ENCODE results near the gene CYBRD1.
A peak's percentile ranks its signal among the peaks of the same experiment; 100 is the strongest.

Gene CYBRD1

GRCh38 chr2:171557363-171557762, 35.1 kb downstream of the CYBRD1 start:
- DNase-seq = no peak

- DNase-seq = no peak
Measured at GRCh38 chr2:171563301-171563700, 41.0 kb downstream of the CYBRD1 start.

GRCh38 chr2:171564463-171564862, 42.2 kb downstream of the CYBRD1 start:
- no peak for DNase-seq

- DNase-seq = no peak
Measured at GRCh38 chr2:171566057-171566456, 43.8 kb downstream of the CYBRD1 start.

- no peak for DNase-seq
Measured at GRCh38 chr2:171566753-171567152, 44.5 kb downstream of the CYBRD1 start.

- no peak for DNase-seq
Measured at GRCh38 chr2:171568089-171568488, 45.8 kb downstream of the CYBRD1 start.

- DNase-seq = no peak
Measured at GRCh38 chr2:171571721-171572120, 49.4 kb downstream of the CYBRD1 start.

GRCh38 chr2:171574149-171574795, 52.0 kb downstream of the CYBRD1 start:
- DNase-seq = peak; percentile 88

GRCh38 chr2:171575606-171576005, 53.3 kb downstream of the CYBRD1 start:
- DNase-seq = no peak

GRCh38 chr2:171578127-171578803, 56.0 kb downstream of the CYBRD1 start:
- no peak for DNase-seq

GRCh38 chr2:171579481-171579880, 57.2 kb downstream of the CYBRD1 start:
- no peak for DNase-seq

GRCh38 chr2:171583566-171583965, 61.3 kb downstream of the CYBRD1 start:
- DNase-seq = no peak

- no peak for DNase-seq
Measured at GRCh38 chr2:171584001-171584400, 61.7 kb downstream of the CYBRD1 start.

- no peak for DNase-seq
Measured at GRCh38 chr2:171587132-171587531, 64.9 kb downstream of the CYBRD1 start.

GRCh38 chr2:171587567-171587966, 65.3 kb downstream of the CYBRD1 start:
- DNase-seq = no peak

GRCh38 chr2:171590116-171590515, 67.8 kb downstream of the CYBRD1 start:
- DNase-seq = no peak

- DNase-seq = no peak
Measured at GRCh38 chr2:171592036-171592555, 69.8 kb downstream of the CYBRD1 start.

- DNase-seq = no peak
Measured at GRCh38 chr2:171595456-171595855, 73.2 kb downstream of the CYBRD1 start.

- DNase-seq = no peak
Measured at GRCh38 chr2:171595896-171596295, 73.6 kb downstream of the CYBRD1 start.

GRCh38 chr2:171598713-171599319, 76.5 kb downstream of the CYBRD1 start:
- DNase-seq = peak; percentile 54

GRCh38 chr2:171600126-171600525, 77.9 kb downstream of the CYBRD1 start:
- no peak for DNase-seq

- no peak for DNase-seq
Measured at GRCh38 chr2:171602352-171602751, 80.1 kb downstream of the CYBRD1 start.

Data from activated CD4-positive, alpha-beta T cell treated with anti-CD3 and anti-CD28 coated beads for 48 hours (primary cell).